Type B pancreatic cell (in vitro differentiated cells): ENCODE results near the gene PDIA2. TPM values are rescaled to one million over a fixed set of nuclear protein-coding genes. Genes with fewer than 3 reads are reported as not detected.

ENCODE experiments used
- DNase-seq: peaks from one replicate; pipeline ENCODE4 v3.0.0; 2021; ENCODE audit warnings: mixed read lengths; ENCODE audit not compliant: unreplicated experiment; ENCODE audit errors: extremely low spot score
- H3K27ac Mint-ChIP-seq: 2 replicates; pipeline ENCODE4 v1.8.0; 2021; ENCODE audit warnings: mild to moderate bottlenecking, mixed read lengths
- H3K27me3 Mint-ChIP-seq: 2 replicates; pipeline ENCODE4 v1.8.0; 2021; ENCODE audit warnings: mixed read lengths
- H3K36me3 Mint-ChIP-seq: 2 replicates; pipeline ENCODE4 v1.8.0; 2021; ENCODE audit warnings: mixed read lengths
- H3K4me1 Mint-ChIP-seq: one replicate; pipeline ENCODE4 v1.8.0; 2021; ENCODE audit warnings: mixed read lengths; ENCODE audit not compliant: unreplicated experiment
- H3K4me3 Mint-ChIP-seq: 2 replicates; pipeline ENCODE4 v1.8.0; 2021; ENCODE audit warnings: mild to moderate bottlenecking, mixed read lengths
- H3K9me3 Mint-ChIP-seq: 2 replicates; pipeline ENCODE4 v1.8.0; 2021; ENCODE audit warnings: mixed read lengths
- CTCF ChIP-seq: fragments of 200-600 bp; sonication (generic); conservative IDR thresholded peaks from 2 replicates; pipeline ENCODE4 v1.5.0; 2021; ENCODE audit warnings: antibody characterized with exemption, mild to moderate bottlenecking
- total RNA-seq: library from RNA; stranded (reverse); gene quantifications from 2 replicates; pipeline ENCODE4 v1.2.1, GENCODE V29; 2021; ENCODE audit warnings: low replicate concordance

PDIA2 gene
- total RNA-seq, 1 donor from 2014 or later: 1.0 TPM

- H3K27me3 Mint-ChIP-seq: peaks cover 38% of the 10 kb centered on the region
Measured at GRCh38 chr16:278863-279366, 4.0 kb upstream of the PDIA2 start.

GRCh38 chr16:279531-279930, 3.4 kb upstream of the PDIA2 start:
- Mint-ChIP-seq H3K9me3 (no peaks in the 10 kb centered on the region), H3K27me3 (peaks cover 33% of the 10 kb centered on the region), H3K36me3 (no peaks in the 10 kb centered on the region), H3K4me3 (peak overlapping the region; percentile 14), H3K27ac (no peak overlapping the region), H3K4me1 (no peaks in the 10 kb centered on the region)
- no peak for DNase-seq
- no peak for TF ChIP-seq CTCF

More at GRCh38 chr16:278863-279366, 4.0 kb upstream of the PDIA2 start:
- no peak for TF ChIP-seq CTCF
- no peak overlapping the region for H3K27ac Mint-ChIP-seq
- H3K4me3 Mint-ChIP-seq: peak overlapping the region; percentile 14
- H3K4me1 Mint-ChIP-seq: no peaks in the 10 kb centered on the region
- DNase-seq: no peak
- no peaks in the 10 kb centered on the region for H3K36me3 Mint-ChIP-seq
- no peaks in the 10 kb centered on the region for H3K9me3 Mint-ChIP-seq

GRCh38 chr16:280005-280460, 2.9 kb upstream of the PDIA2 start:
- H3K4me1 Mint-ChIP-seq: no peaks in the 10 kb centered on the region
- no peak overlapping the region for H3K4me3 Mint-ChIP-seq
- H3K27me3 Mint-ChIP-seq: peaks cover 32% of the 10 kb centered on the region
- TF ChIP-seq CTCF: no peak
- H3K36me3 Mint-ChIP-seq: no peaks in the 10 kb centered on the region
- DNase-seq: no peak
- no peak overlapping the region for H3K27ac Mint-ChIP-seq
- no peaks in the 10 kb centered on the region for H3K9me3 Mint-ChIP-seq

- Mint-ChIP-seq H3K36me3 (no peaks in the 10 kb centered on the region), H3K9me3 (no peaks in the 10 kb centered on the region), H3K4me3 (peak within 1 kb of the TSS; percentile 28), H3K27me3 (peaks cover 30% of the 10 kb centered on the region), H3K4me1 (no peaks in the 10 kb centered on the region), H3K27ac (no peak within 1 kb of the TSS)
- TF ChIP-seq CTCF: no peak
- DNase-seq: no peak
Measured at GRCh38 chr16:280552-280951, 2.4 kb upstream of the PDIA2 start, which contains the start of gene ARHGDIG. Gene ARHGDIG, plus strand, starts transcription at chr16:280591. Its CDS starts 90 bp downstream, at chr16:280681.

- DNase-seq: no peak
- no peak for TF ChIP-seq CTCF
- peaks cover 29% of the 10 kb centered on the region for H3K27me3 Mint-ChIP-seq
- H3K4me1 Mint-ChIP-seq: no peaks in the 10 kb centered on the region
- no peaks in the 10 kb centered on the region for H3K36me3 Mint-ChIP-seq
- H3K4me3 Mint-ChIP-seq: peak overlapping the region; percentile 28
- no peaks in the 10 kb centered on the region for H3K9me3 Mint-ChIP-seq
- no peak overlapping the region for H3K27ac Mint-ChIP-seq
Measured at GRCh38 chr16:280991-281659, 1.8 kb upstream of the PDIA2 start.
